PFSK-1 (cell line): ENCODE data around the gene SMC5.

Source experiments
- FOXP2 ChIP-seq: optimal IDR thresholded peaks from 2 replicates; pipeline ENCODE3; 2011; ENCODE audit warnings: borderline replicate concordance, control low read depth, inconsistent platforms; ENCODE audit not compliant: insufficient read depth; ENCODE audit errors: extremely low read length, extremely low read depth
- POLR2AphosphoS5 ChIP-seq: IDR thresholded peaks from 2 replicates; pipeline ENCODE4 v1.6.1; 2012; ENCODE audit warnings: low read depth, mild to moderate bottlenecking, control low read depth, low read length, moderate library complexity
- REST ChIP-seq, 2 experiments: IDR thresholded peaks; 2 replicates each; pipeline versions ENCODE4 v1.6.1 to v1.8.0; 2011 to 2012; ENCODE audit warnings: low read depth in 2 of 2, low read length in 2 of 2, control low read depth in 1 of 2, inconsistent platforms in 1 of 2, mild to moderate bottlenecking in 1 of 2, moderate library complexity in 1 of 2; ENCODE audit not compliant: insufficient read depth in 1 of 2
- SIN3A ChIP-seq: IDR thresholded peaks from 2 replicates; pipeline ENCODE4 v1.6.1; 2012; ENCODE audit warnings: mild to moderate bottlenecking, low read length, moderate library complexity, borderline replicate concordance; ENCODE audit not compliant: insufficient read depth
- TAF1 ChIP-seq: IDR thresholded peaks from 2 replicates; pipeline ENCODE4 v1.6.1; 2012; ENCODE audit warnings: low read length, control low read depth, borderline replicate concordance; ENCODE audit not compliant: insufficient read depth

- TF ChIP-seq POLR2AphosphoS5, result no peak
- no peak for TF ChIP-seq TAF1
- no peak for TF ChIP-seq REST (IDR thresholded peaks at IDR 0.05; ENCODE audit: insufficient read depth in 1 of 2, low read depth in 2 of 2, low read length in 2 of 2)
- no peak for TF ChIP-seq SIN3A
- TF ChIP-seq FOXP2, result no peak
Measured at GRCh38 chr9:70291446-70291845, 32.7 kb downstream of the SMC5 start.
